B cell (primary cell): ENCODE data around the gene HOXD3.

Source experiments
- EZH2 ChIP-seq: IDR thresholded peaks from 2 replicates; pipeline ENCODE4 v1.6.1; 2012; ENCODE audit warnings: borderline replicate concordance, low read depth, mild to moderate bottlenecking, moderate library complexity, low read length; ENCODE audit not compliant: insufficient read depth, poor library complexity, severe bottlenecking
- TF ChIP-seq, protein P1 (sequence below): fragments of 200-600 bp; IDR thresholded peaks from one replicate; pipeline ENCODE4 v1.8.0; 2022; ENCODE audit warnings: antibody characterized with exemption, mild to moderate bottlenecking

DNA sequence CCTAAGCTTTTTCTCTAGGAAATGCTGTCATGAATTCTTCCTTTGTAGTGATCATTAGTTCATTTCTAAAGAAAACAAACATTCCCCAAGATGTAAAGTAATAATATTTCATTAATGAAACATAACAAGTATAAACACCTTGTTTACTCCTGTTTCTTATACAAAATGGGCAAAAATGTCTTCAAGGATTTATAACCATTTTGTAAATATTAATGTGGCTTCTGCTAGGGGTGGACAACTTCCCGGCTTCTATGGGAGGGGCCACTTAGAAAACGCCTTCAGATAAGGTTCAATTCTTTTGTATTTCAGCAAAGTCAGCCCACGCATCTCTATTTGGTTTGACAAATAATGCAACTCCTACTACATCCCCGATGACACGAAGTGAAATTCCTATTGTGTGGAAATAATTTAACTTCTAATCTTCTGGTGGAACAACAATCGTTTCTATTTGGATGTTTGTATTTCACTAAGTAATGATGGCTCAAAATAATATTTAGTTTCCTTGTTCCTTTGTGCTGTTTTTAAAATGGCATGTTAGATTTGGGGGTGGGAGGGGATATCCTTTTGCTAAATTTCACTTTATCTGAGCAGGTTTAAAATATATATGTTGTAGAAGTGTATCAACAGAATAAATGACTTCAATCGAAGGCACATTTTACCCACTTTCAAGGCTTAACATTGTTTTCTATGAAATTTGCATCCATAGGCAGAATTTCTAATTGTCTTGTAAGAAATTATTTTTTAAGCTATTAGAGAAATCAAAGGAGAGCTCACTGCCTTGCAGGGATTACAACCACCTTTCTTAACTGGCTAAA lies 16.7 kb downstream of the HOXD3 start:
- TF ChIP-seq, protein P1, sequence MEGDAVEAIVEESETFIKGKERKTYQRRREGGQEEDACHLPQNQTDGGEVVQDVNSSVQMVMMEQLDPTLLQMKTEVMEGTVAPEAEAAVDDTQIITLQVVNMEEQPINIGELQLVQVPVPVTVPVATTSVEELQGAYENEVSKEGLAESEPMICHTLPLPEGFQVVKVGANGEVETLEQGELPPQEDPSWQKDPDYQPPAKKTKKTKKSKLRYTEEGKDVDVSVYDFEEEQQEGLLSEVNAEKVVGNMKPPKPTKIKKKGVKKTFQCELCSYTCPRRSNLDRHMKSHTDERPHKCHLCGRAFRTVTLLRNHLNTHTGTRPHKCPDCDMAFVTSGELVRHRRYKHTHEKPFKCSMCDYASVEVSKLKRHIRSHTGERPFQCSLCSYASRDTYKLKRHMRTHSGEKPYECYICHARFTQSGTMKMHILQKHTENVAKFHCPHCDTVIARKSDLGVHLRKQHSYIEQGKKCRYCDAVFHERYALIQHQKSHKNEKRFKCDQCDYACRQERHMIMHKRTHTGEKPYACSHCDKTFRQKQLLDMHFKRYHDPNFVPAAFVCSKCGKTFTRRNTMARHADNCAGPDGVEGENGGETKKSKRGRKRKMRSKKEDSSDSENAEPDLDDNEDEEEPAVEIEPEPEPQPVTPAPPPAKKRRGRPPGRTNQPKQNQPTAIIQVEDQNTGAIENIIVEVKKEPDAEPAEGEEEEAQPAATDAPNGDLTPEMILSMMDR, result no peak
- no peak for TF ChIP-seq EZH2
